A673 (cell line): ENCODE measurements around the gene ABCB8.

ENCODE experiments used
- EZH2 ChIP-seq: fragments of 200-600 bp; sonication (generic); IDR thresholded peaks from 2 replicates; pipeline ENCODE4 v1.6.1; 2017; ENCODE audit warnings: borderline replicate concordance, low read depth, mild to moderate bottlenecking, mixed read lengths, antibody characterized with exemption, low read length; ENCODE audit not compliant: poor library complexity, severe bottlenecking
- TF ChIP-seq, protein P1 (sequence below): fragments of 300-800, 200-600 bp; sonication (generic); conservative IDR thresholded peaks from 2 replicates; pipeline ENCODE4 v1.5.1; 2017; ENCODE audit warnings: low read depth, mild to moderate bottlenecking, antibody characterized with exemption, low read length, moderate library complexity, mixed read lengths

DNA sequence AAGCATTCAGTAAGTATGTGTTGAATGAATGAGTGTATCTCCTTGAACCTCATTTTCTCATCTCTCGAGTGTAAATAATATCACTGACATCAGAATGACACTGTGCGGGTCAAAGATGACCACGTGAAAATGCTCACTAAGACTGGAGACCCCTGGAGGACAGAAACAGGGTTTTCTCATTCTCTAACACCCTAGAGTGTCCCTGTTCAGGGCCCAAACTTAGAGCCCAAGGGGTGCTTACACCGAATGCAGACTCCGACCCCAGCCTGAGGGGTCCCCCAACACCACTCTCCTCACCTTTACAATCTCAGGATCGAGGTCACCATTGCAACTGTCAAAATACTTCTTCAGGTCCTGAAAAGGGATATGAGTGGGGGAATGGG is 28.0 kb downstream of the ABCB8 start:
- TF ChIP-seq, protein P1, sequence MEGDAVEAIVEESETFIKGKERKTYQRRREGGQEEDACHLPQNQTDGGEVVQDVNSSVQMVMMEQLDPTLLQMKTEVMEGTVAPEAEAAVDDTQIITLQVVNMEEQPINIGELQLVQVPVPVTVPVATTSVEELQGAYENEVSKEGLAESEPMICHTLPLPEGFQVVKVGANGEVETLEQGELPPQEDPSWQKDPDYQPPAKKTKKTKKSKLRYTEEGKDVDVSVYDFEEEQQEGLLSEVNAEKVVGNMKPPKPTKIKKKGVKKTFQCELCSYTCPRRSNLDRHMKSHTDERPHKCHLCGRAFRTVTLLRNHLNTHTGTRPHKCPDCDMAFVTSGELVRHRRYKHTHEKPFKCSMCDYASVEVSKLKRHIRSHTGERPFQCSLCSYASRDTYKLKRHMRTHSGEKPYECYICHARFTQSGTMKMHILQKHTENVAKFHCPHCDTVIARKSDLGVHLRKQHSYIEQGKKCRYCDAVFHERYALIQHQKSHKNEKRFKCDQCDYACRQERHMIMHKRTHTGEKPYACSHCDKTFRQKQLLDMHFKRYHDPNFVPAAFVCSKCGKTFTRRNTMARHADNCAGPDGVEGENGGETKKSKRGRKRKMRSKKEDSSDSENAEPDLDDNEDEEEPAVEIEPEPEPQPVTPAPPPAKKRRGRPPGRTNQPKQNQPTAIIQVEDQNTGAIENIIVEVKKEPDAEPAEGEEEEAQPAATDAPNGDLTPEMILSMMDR, result no peak
- no peak for TF ChIP-seq EZH2
